Effector memory CD8-positive, alpha-beta T cell (primary cell): Measurements from ENCODE around the gene MGAT4A.
A peak's percentile ranks its signal among the peaks of the same experiment; 100 is the strongest.

ENCODE experiments used
- ATAC-seq: fragments of 150-1000 bp; cut with Tn5 transposase; replicated peaks from 2 replicates; pipeline ENCODE4 v1.10.0; 2021; ENCODE audit warnings: mild to moderate bottlenecking, moderate library complexity
- DNase-seq, 3 experiments: peaks; one replicate each; pipeline ENCODE4 v3.0.0; 2021
- H3K27ac Mint-ChIP-seq, 2 donors: one replicate each; pipeline ENCODE4 v1.8.0; 2022; ENCODE audit warnings: mild to moderate bottlenecking in 2 of 2, mixed read lengths in 2 of 2, moderate library complexity in 2 of 2
- H3K27me3 Mint-ChIP-seq, 2 donors: one replicate each; pipeline ENCODE4 v1.8.0; 2022; ENCODE audit warnings: mixed read lengths in 2 of 2
- H3K36me3 Mint-ChIP-seq: one replicate; pipeline ENCODE4 v1.8.0; 2022; ENCODE audit warnings: mild to moderate bottlenecking, moderate library complexity, mixed read lengths; ENCODE audit not compliant: insufficient read depth
- H3K4me1 Mint-ChIP-seq, 2 donors: one replicate each; pipeline ENCODE4 v1.8.0; 2022; ENCODE audit warnings: low read depth in 2 of 2, mixed read lengths in 2 of 2
- H3K4me3 Mint-ChIP-seq, 2 donors: one replicate each; pipeline ENCODE4 v1.8.0; 2022; ENCODE audit warnings: mild to moderate bottlenecking in 2 of 2, mixed read lengths in 2 of 2, moderate library complexity in 2 of 2
- H3K9me3 Mint-ChIP-seq, 2 donors: one replicate each; pipeline ENCODE4 v1.8.0; 2022; ENCODE audit warnings: mixed read lengths in 2 of 2

MGAT4A gene

DNA sequence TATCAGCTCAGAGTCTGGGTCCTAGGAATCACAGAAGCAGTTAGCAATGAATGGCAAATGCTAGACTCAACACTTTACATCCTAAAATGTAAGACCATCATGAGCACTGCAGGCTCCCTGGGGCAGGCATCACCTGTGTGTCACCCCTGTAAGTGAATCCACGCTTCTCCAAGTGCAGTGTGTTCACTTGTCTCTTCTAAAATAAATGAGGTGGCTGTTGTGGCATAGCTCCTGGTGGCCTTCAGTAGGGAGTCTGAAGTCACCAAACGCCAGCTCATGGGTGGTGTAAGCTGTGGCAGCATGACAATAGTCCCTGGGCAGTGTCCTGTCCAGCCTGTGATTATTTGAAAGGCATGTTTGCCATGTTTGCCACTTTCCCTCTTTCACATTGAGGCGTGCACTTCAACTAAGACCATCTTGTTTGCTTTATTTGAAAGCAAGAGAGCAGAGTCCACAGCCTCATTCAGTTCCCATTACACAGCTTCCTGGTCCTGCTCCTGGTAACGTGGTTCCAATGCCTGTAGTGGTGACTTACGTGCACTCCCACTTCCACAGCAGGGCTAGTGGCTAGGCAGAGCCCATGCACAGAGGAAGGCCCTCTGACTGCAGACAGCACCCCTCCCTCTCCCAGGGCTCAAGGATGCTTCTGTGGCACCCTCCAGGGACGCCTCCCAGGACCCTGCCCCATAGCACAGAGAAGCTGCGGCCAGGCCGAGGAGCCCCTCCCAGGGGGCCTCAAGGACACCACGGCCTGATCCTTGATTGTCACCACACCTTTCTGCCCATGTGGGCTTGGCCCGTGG lies 146.9 kb downstream of the MGAT4A start:
- Mint-ChIP-seq H3K27ac (peak overlapping the region in 1 of 2 donors; percentile 16), H3K9me3 (no peaks in the 10 kb centered on the region), H3K4me3 (no peak overlapping the region), H3K36me3 (peaks cover 86% of the 10 kb centered on the region), H3K4me1 (peaks cover 0 to 4% of the 10 kb centered on the region in 2 donors), H3K27me3 (no peaks in the 10 kb centered on the region)
- ATAC-seq (no peak), DNase-seq (no peak)

- no peak for ATAC-seq
- no peak for DNase-seq
- Mint-ChIP-seq H3K9me3 (no peaks in the 10 kb centered on the region), H3K36me3 (peaks cover 87% of the 10 kb centered on the region), H3K4me1 (peaks cover 0 to 4% of the 10 kb centered on the region in 2 donors), H3K4me3 (no peak overlapping the region), H3K27me3 (no peaks in the 10 kb centered on the region), H3K27ac (no peak overlapping the region)
Measured at GRCh38 chr2:98583276-98583675, 147.7 kb downstream of the MGAT4A start.

DNA sequence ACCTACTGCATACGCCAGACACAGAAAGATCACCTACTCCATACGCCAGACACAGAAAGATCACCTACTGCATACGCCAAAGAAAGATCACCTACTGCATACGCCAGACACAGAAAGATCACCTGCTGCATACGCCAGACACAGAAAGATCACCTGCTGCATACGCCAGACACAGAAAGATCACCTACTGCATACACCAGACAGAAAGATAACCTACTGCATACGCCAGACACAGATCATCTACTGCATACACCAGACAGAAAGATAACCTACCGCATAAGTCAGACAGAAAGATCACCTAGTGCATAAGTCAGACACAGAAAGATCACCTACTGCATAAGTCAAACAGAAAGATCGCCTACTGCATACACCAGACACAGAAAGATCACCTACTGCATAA lies 148.4 kb downstream of the MGAT4A start:
- H3K27me3 Mint-ChIP-seq: no peaks in the 10 kb centered on the region
- peaks cover 86% of the 10 kb centered on the region for H3K36me3 Mint-ChIP-seq
- peaks cover 0 to 7% of the 10 kb centered on the region in 2 donors for H3K4me1 Mint-ChIP-seq
- no peak overlapping the region for H3K4me3 Mint-ChIP-seq
- no peak for DNase-seq
- ATAC-seq: no peak
- no peaks in the 10 kb centered on the region for H3K9me3 Mint-ChIP-seq
- peak overlapping the region in 1 of 2 donors; percentile 92 for H3K27ac Mint-ChIP-seq

DNA sequence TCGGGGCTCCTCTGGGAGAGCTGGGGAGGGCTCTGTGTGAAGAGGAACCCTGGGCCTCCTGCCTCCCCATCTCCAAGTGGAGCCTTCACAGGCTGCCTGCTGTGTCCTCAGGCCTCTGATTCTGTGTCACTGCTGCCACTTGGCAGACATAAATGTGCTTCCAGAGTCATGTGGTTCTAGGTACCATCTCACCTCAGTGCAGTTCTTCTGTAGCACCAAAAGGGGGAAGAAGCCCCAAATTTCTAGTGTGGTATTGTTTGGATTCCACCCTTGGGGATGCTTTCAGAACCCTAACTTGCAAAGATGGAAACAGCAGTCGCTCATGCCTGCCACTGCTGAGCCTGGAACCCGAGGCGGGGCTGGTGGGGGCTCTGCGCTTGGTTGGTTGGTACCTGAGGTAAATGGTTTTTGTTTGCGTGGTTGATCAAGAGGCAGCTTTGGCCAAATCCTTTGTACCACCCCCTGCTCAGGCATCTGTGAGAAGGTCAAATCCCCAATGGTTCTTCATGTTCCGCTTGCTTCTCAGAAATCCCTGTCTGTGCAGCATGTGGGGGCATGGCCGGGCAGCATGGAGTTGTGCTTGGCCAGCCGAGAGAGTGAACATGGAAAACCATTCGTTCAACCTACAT lies 150.2 kb downstream of the MGAT4A start:
- no peaks in the 10 kb centered on the region for H3K9me3 Mint-ChIP-seq
- peaks cover 79% of the 10 kb centered on the region for H3K36me3 Mint-ChIP-seq
- H3K27ac Mint-ChIP-seq: no peak overlapping the region
- DNase-seq: no peak
- no peaks in the 10 kb centered on the region for H3K27me3 Mint-ChIP-seq
- H3K4me3 Mint-ChIP-seq: no peak overlapping the region
- no peak for ATAC-seq
- peaks cover 0 to 4% of the 10 kb centered on the region in 2 donors for H3K4me1 Mint-ChIP-seq

- DNase-seq (no peak), ATAC-seq (no peak)
- Mint-ChIP-seq H3K36me3 (peaks cover 77% of the 10 kb centered on the region), H3K27ac (no peak overlapping the region), H3K9me3 (no peaks in the 10 kb centered on the region), H3K27me3 (no peaks in the 10 kb centered on the region), H3K4me3 (no peak overlapping the region), H3K4me1 (peaks cover 0 to 7% of the 10 kb centered on the region in 2 donors)
Measured at GRCh38 chr2:98579926-98580325, 151.0 kb downstream of the MGAT4A start.

- Mint-ChIP-seq H3K4me3 (no peak overlapping the region), H3K27ac (no peak overlapping the region), H3K27me3 (no peaks in the 10 kb centered on the region), H3K36me3 (peaks cover 76% of the 10 kb centered on the region), H3K4me1 (peaks cover 3 to 7% of the 10 kb centered on the region in 2 donors), H3K9me3 (no peaks in the 10 kb centered on the region)
- no peak for ATAC-seq
- no peak for DNase-seq
Measured at GRCh38 chr2:98578231-98578630, 152.7 kb downstream of the MGAT4A start.

DNA sequence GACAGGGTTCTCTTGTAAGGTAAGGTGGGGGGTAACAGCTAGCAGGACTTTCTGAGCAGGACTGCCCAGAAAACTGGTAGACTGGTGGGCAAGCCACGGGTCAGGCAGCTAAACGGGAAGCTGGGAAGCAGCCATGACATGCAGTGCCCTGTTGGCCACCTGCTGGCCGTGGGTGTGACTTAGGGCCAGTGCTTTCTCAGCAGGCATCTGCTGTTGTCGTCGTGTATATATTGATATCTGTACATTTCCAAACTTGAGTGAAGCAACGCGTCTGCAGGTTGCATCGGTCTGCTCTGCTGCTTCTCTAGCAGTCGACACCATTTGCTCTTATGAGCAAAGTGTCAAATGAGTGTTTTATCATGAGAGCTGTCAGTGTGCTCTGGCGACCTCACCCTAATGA lies 153.6 kb downstream of the MGAT4A start:
- no peak overlapping the region for H3K27ac Mint-ChIP-seq
- H3K36me3 Mint-ChIP-seq: peaks cover 77% of the 10 kb centered on the region
- no peaks in the 10 kb centered on the region for H3K27me3 Mint-ChIP-seq
- ATAC-seq (no peak), DNase-seq (no peak)
- H3K4me3 Mint-ChIP-seq: no peak overlapping the region
- peaks cover 7% of the 10 kb centered on the region in 2 donors for H3K4me1 Mint-ChIP-seq
- no peaks in the 10 kb centered on the region for H3K9me3 Mint-ChIP-seq

- Mint-ChIP-seq H3K27ac (peak overlapping the region in 1 of 2 donors; percentile 11), H3K36me3 (peaks cover 74% of the 10 kb centered on the region), H3K27me3 (no peaks in the 10 kb centered on the region), H3K4me1 (peaks cover 7% of the 10 kb centered on the region in 2 donors), H3K4me3 (no peak overlapping the region), H3K9me3 (no peaks in the 10 kb centered on the region)
- no peak for ATAC-seq
- no peak for DNase-seq
Measured at GRCh38 chr2:98576666-98577312, 154.1 kb downstream of the MGAT4A start.

DNA sequence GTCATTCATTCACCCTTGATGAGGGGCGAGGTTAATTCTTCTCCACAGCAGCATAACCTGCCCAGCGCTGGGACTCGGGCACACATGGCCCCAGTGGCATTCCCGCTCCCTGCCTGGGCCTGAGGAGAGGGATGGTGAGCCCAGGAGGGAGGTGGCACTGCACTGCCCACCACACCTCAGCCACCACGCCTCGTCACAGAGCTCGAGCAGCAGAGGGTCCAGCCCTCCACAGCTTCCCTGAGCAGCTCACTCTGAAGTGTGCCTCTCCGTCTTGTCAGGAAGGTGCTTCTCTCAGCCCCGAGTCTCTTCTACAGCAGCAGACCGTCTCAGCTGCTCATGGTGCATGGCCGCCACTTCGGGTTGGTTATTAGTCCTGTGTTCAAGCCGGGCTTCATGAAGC lies 157.5 kb downstream of the MGAT4A start:
- DNase-seq (no peak), ATAC-seq (no peak)
- no peaks in the 10 kb centered on the region for H3K27me3 Mint-ChIP-seq
- no peaks in the 10 kb centered on the region for H3K9me3 Mint-ChIP-seq
- peak overlapping the region; percentile 41 to 88 for H3K27ac Mint-ChIP-seq
- H3K4me3 Mint-ChIP-seq: no peak overlapping the region
- H3K36me3 Mint-ChIP-seq: peaks cover 72% of the 10 kb centered on the region
- H3K4me1 Mint-ChIP-seq: peaks cover 7 to 15% of the 10 kb centered on the region in 2 donors

- Mint-ChIP-seq H3K9me3 (no peaks in the 10 kb centered on the region), H3K27ac (peak overlapping the region in 1 of 2 donors; percentile 65), H3K4me1 (peaks cover 7 to 12% of the 10 kb centered on the region in 2 donors), H3K36me3 (peaks cover 72% of the 10 kb centered on the region), H3K4me3 (no peak overlapping the region), H3K27me3 (no peaks in the 10 kb centered on the region)
- ATAC-seq (no peak), DNase-seq (no peak)
Measured at GRCh38 chr2:98572676-98573075, 158.3 kb downstream of the MGAT4A start.

- no peaks in the 10 kb centered on the region for H3K27me3 Mint-ChIP-seq
- DNase-seq: no peak
- H3K4me1 Mint-ChIP-seq: peaks cover 7 to 14% of the 10 kb centered on the region in 2 donors
- H3K4me3 Mint-ChIP-seq: no peak overlapping the region
- peak overlapping the region in 1 of 2 donors; percentile 65 for H3K27ac Mint-ChIP-seq
- H3K9me3 Mint-ChIP-seq: no peaks in the 10 kb centered on the region
- H3K36me3 Mint-ChIP-seq: peaks cover 74% of the 10 kb centered on the region
- no peak for ATAC-seq
Measured at GRCh38 chr2:98572211-98572610, 158.7 kb downstream of the MGAT4A start.

DNA sequence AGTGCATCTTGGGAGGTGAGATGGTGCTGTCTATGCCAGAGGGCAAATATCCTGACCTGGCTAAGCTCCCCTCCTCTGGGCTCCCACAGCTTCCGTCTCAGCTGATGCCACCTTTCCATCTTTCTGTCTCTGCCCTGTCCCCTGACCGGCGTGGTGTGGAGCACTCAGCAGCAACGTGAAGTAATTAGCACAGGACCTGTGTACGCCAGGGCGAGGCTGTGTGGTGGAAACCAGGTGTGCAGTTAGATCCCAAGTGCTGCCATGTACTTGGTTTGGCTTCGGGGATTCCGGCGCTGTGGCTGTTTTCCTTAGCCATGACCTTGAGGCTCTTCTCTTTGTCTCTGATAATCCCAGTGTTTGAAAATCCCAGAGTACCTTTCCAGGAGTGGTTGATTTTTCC lies 159.1 kb downstream of the MGAT4A start:
- Mint-ChIP-seq H3K36me3 (peaks cover 74% of the 10 kb centered on the region), H3K9me3 (no peaks in the 10 kb centered on the region), H3K4me3 (no peak overlapping the region), H3K4me1 (peaks cover 7 to 18% of the 10 kb centered on the region in 2 donors), H3K27ac (peak overlapping the region in 1 of 2 donors; percentile 65), H3K27me3 (no peaks in the 10 kb centered on the region)
- DNase-seq: no peak
- ATAC-seq: no peak

GRCh38 chr2:98571121-98571701 lies 159.7 kb downstream of the MGAT4A start:
- no peak for DNase-seq
- no peaks in the 10 kb centered on the region for H3K27me3 Mint-ChIP-seq
- H3K4me1 Mint-ChIP-seq: peaks cover 7 to 23% of the 10 kb centered on the region in 2 donors
- peak overlapping the region; percentile 25 to 65 for H3K27ac Mint-ChIP-seq
- peaks cover 76% of the 10 kb centered on the region for H3K36me3 Mint-ChIP-seq
- H3K9me3 Mint-ChIP-seq: no peaks in the 10 kb centered on the region
- H3K4me3 Mint-ChIP-seq: no peak overlapping the region
- no peak for ATAC-seq
